ENCODE results near the gene USP54. TPM values are rescaled to one million over a fixed set of nuclear protein-coding genes. Genes with fewer than 3 reads are reported as not detected.

USP54 gene
- total RNA-seq, 1 donor from 2014 or later: 9.4 TPM

GRCh38 chr10:73597346-73597745 lies 6.2 kb upstream of the USP54 start:
- Mint-ChIP-seq H3K36me3 (ENCODE audit: unreplicated experiment) (no peaks in the 10 kb centered on the region), H3K9me3 (ENCODE audit: unreplicated experiment) (no peaks in the 10 kb centered on the region), H3K27ac (ENCODE audit: unreplicated experiment) (no peak overlapping the region), H3K4me3 (ENCODE audit: unreplicated experiment) (no peak overlapping the region), H3K4me1 (ENCODE audit: unreplicated experiment) (peaks cover 3% of the 10 kb centered on the region), H3K27me3 (ENCODE audit: unreplicated experiment) (no peaks in the 10 kb centered on the region)
- DNase-seq (ENCODE audit: extremely low spot score, unreplicated experiment): no peak
- TF ChIP-seq CTCF (IDR thresholded peaks at IDR 0.05): no peak

- Mint-ChIP-seq H3K9me3 (ENCODE audit: unreplicated experiment) (no peaks in the 10 kb centered on the region), H3K27me3 (ENCODE audit: unreplicated experiment) (no peaks in the 10 kb centered on the region), H3K4me1 (ENCODE audit: unreplicated experiment) (peaks cover 12% of the 10 kb centered on the region), H3K4me3 (ENCODE audit: unreplicated experiment) (no peak overlapping the region), H3K36me3 (ENCODE audit: unreplicated experiment) (no peaks in the 10 kb centered on the region), H3K27ac (ENCODE audit: unreplicated experiment) (no peak overlapping the region)
- no peak for TF ChIP-seq CTCF (IDR thresholded peaks at IDR 0.05)
- DNase-seq (ENCODE audit: extremely low spot score, unreplicated experiment): no peak
These were observed 2.7 kb upstream of the USP54 start for GRCh38 chr10:73593812-73594211.

GRCh38 chr10:73593110-73593509 lies 2.0 kb upstream of the USP54 start:
- H3K9me3 Mint-ChIP-seq (ENCODE audit: unreplicated experiment): no peaks in the 10 kb centered on the region
- H3K4me3 Mint-ChIP-seq (ENCODE audit: unreplicated experiment): no peak overlapping the region
- no peak for TF ChIP-seq CTCF (IDR thresholded peaks at IDR 0.05)
- no peak for DNase-seq (ENCODE audit: extremely low spot score, unreplicated experiment)
- no peak overlapping the region for H3K27ac Mint-ChIP-seq (ENCODE audit: unreplicated experiment)
- H3K4me1 Mint-ChIP-seq (ENCODE audit: unreplicated experiment): peaks cover 12% of the 10 kb centered on the region
- H3K27me3 Mint-ChIP-seq (ENCODE audit: unreplicated experiment): no peaks in the 10 kb centered on the region
- H3K36me3 Mint-ChIP-seq (ENCODE audit: unreplicated experiment): no peaks in the 10 kb centered on the region

- peaks cover 12% of the 10 kb centered on the region for H3K4me1 Mint-ChIP-seq (ENCODE audit: unreplicated experiment)
- H3K27ac Mint-ChIP-seq (ENCODE audit: unreplicated experiment): peak overlapping the region; percentile 58
- no peaks in the 10 kb centered on the region for H3K36me3 Mint-ChIP-seq (ENCODE audit: unreplicated experiment)
- no peaks in the 10 kb centered on the region for H3K27me3 Mint-ChIP-seq (ENCODE audit: unreplicated experiment)
- H3K4me3 Mint-ChIP-seq (ENCODE audit: unreplicated experiment): peak overlapping the region; percentile 32
- no peaks in the 10 kb centered on the region for H3K9me3 Mint-ChIP-seq (ENCODE audit: unreplicated experiment)
- no peak for DNase-seq (ENCODE audit: extremely low spot score, unreplicated experiment)
- TF ChIP-seq CTCF (IDR thresholded peaks at IDR 0.05): no peak
These were observed 975 bp upstream of the USP54 start for GRCh38 chr10:73591935-73592699.

- H3K4me3 Mint-ChIP-seq (ENCODE audit: unreplicated experiment): no peak overlapping the region
- H3K9me3 Mint-ChIP-seq (ENCODE audit: unreplicated experiment): peaks cover 7% of the 10 kb centered on the region
- DNase-seq (ENCODE audit: extremely low spot score, unreplicated experiment): no peak
- H3K36me3 Mint-ChIP-seq (ENCODE audit: unreplicated experiment): no peaks in the 10 kb centered on the region
- no peaks in the 10 kb centered on the region for H3K27me3 Mint-ChIP-seq (ENCODE audit: unreplicated experiment)
- H3K4me1 Mint-ChIP-seq (ENCODE audit: unreplicated experiment): peaks cover 20% of the 10 kb centered on the region
- TF ChIP-seq CTCF (IDR thresholded peaks at IDR 0.05): no peak
- no peak overlapping the region for H3K27ac Mint-ChIP-seq (ENCODE audit: unreplicated experiment)
These were observed 1.5 kb downstream of the USP54 start for GRCh38 chr10:73589563-73590126.

Data from osteocyte (in vitro differentiated cells).